ENCODE measurements around the gene ELAVL1. TPM values are rescaled to one million over a fixed set of nuclear protein-coding genes. Genes with fewer than 3 reads are reported as not detected.

The ELAVL1 gene
- total and polyA plus RNA-seq, 2 of the 13 experiments (the other 11 are each of a cell fraction or from before 2014, with no cell fraction given): 27.9 to 38.4 TPM

- TF ChIP-seq ZNF644 (CRISPR knock-in tag; IDR thresholded peaks at IDR 0.05; ENCODE audit: low read depth): no peak
- TF ChIP-seq BRCA1 (CRISPR knock-in tag; IDR thresholded peaks at IDR 0.05): no peak; the same call in 1 of the 2 replicates
- peak; percentile 69; the same call in 1 of the 2 replicates for TF ChIP-seq ZNF800 (CRISPR knock-in tag; IDR thresholded peaks at IDR 0.05)
- no peak for TF ChIP-seq SIN3A (IDR thresholded peaks at IDR 0.05; ENCODE audit: borderline replicate concordance, low read depth, low read length)
- TF ChIP-seq ELF3 (CRISPR knock-in tag; IDR thresholded peaks at IDR 0.05): peak; percentile 48; the same call in 1 of the 2 replicates
- TF ChIP-seq KDM1A (CRISPR knock-in tag; IDR thresholded peaks at IDR 0.05): no peak
- no peak for TF ChIP-seq RARG (CRISPR knock-in tag; IDR thresholded peaks at IDR 0.05; ENCODE audit: low read depth)
- TF ChIP-seq MAZ (IDR thresholded peaks at IDR 0.05; ENCODE audit: borderline replicate concordance, low read depth, low read length): peak; percentile 27; the same call in 1 of the 2 replicates
- peak; percentile 72; the same call in 1 of the 2 replicates for TF ChIP-seq MAZ (CRISPR knock-in tag; IDR thresholded peaks at IDR 0.05; ENCODE audit: low read depth)
- TF ChIP-seq PITX1 (CRISPR knock-in tag; IDR thresholded peaks at IDR 0.05): no peak
- TF ChIP-seq ZNF776 (CRISPR knock-in tag; IDR thresholded peaks at IDR 0.05): peak; percentile 77; the same call in 1 of the 2 replicates
- no peak for TF ChIP-seq SOX5 (CRISPR knock-in tag; IDR thresholded peaks at IDR 0.05; ENCODE audit: borderline replicate concordance)
- TF ChIP-seq ZNF724P (CRISPR knock-in tag; IDR thresholded peaks at IDR 0.05; ENCODE audit: borderline replicate concordance): peak; percentile 42; the same call in 1 of the 2 replicates
- 0 out of 2 replicates have a peak, but pooled peaks have one; percentile 40 for TF ChIP-seq HOXA7 (CRISPR knock-in tag; IDR thresholded peaks at IDR 0.05)
- TF ChIP-seq RERE (CRISPR knock-in tag; IDR thresholded peaks at IDR 0.05; ENCODE audit: low read depth): no peak
- no peak for TF ChIP-seq SCMH1 (CRISPR knock-in tag; IDR thresholded peaks at IDR 0.05; ENCODE audit: borderline replicate concordance)
- no peak for TF ChIP-seq SIX1 (CRISPR knock-in tag; IDR thresholded peaks at IDR 0.05; ENCODE audit: borderline replicate concordance)
- TF ChIP-seq SRSF1 (optimal IDR thresholded peaks at IDR 0.05; ENCODE audit: low read depth, low read length): no peak
- TF ChIP-seq RFX3 (CRISPR knock-in tag; IDR thresholded peaks at IDR 0.05): no peak
- TF ChIP-seq ZNF879 (CRISPR knock-in tag; IDR thresholded peaks at IDR 0.05): no peak
- peak; percentile 67; the same call in 1 of the 2 replicates for TF ChIP-seq ZSCAN21 (CRISPR knock-in tag; IDR thresholded peaks at IDR 0.05; ENCODE audit: borderline replicate concordance)
- no peak for TF ChIP-seq ZFP36L2 (CRISPR knock-in tag; IDR thresholded peaks at IDR 0.05)
- TF ChIP-seq HOXA3 (CRISPR knock-in tag; IDR thresholded peaks at IDR 0.05): peak; percentile 75
Measured at GRCh38 chr19:7916103-7916954, 89.1 kb downstream of the ELAVL1 start (continued).
